Gastrocnemius medialis (tissue), 4 donors: ENCODE measurements around the gene ARHGAP29.

Source experiments
- POLR2A ChIP-seq, 2 donors: fragments of 450-650 bp; IDR thresholded peaks; one replicate each; pipeline ENCODE4 v1.6.1; 2017; ENCODE audit warnings: antibody characterized with exemption in 2 of 2, mild to moderate bottlenecking in 2 of 2, moderate library complexity in 2 of 2
- TF ChIP-seq, protein P1 (sequence below), 5 experiments: fragments of 450-650 bp in 3 of 5; fragments of 200-600 bp in 2 of 5; sonication (generic) in 2 of 5; IDR thresholded peaks in 4 of 5; conservative IDR thresholded peaks in 1 of 5; 1 replicate in 4 of 5; 2 replicates in 1 of 5; pipeline ENCODE4 v1.5.1; 2016 to 2019; ENCODE audit warnings: antibody characterized with exemption in 5 of 5, mild to moderate bottlenecking in 3 of 5, moderate library complexity in 3 of 5

- TF ChIP-seq, protein P1, sequence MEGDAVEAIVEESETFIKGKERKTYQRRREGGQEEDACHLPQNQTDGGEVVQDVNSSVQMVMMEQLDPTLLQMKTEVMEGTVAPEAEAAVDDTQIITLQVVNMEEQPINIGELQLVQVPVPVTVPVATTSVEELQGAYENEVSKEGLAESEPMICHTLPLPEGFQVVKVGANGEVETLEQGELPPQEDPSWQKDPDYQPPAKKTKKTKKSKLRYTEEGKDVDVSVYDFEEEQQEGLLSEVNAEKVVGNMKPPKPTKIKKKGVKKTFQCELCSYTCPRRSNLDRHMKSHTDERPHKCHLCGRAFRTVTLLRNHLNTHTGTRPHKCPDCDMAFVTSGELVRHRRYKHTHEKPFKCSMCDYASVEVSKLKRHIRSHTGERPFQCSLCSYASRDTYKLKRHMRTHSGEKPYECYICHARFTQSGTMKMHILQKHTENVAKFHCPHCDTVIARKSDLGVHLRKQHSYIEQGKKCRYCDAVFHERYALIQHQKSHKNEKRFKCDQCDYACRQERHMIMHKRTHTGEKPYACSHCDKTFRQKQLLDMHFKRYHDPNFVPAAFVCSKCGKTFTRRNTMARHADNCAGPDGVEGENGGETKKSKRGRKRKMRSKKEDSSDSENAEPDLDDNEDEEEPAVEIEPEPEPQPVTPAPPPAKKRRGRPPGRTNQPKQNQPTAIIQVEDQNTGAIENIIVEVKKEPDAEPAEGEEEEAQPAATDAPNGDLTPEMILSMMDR (IDR thresholded peaks at IDR 0.05 in 4 of 5, conservative IDR thresholded peaks at IDR 0.05 in 1 of 5), result no peak
- no peak for TF ChIP-seq POLR2A (IDR thresholded peaks at IDR 0.05)
These were observed 110.7 kb downstream of the ARHGAP29 start for GRCh38 chr1:94126651-94127050.
